K562 (cell line): Measurements from ENCODE around the gene ZNF69. TPM values are rescaled to one million over a fixed set of nuclear protein-coding genes. Genes with fewer than 3 reads are reported as not detected.

Experiments
- ATAC-seq: fragments of 200-7000 bp; cut with Tn5 transposase; 3 replicates; pipeline ENCODE4 v1.9.1; 2020; ENCODE audit warnings: moderate library complexity
- BruUV-seq: library from RNA; stranded (reverse); fragments of 400-500 nt; replicated peaks from 2 replicates; lab custom pipeline; 2021; lab: Mats Ljungman, UMichigan
- CTCF ChIA-PET: fragments of 300-600 bp; formaldehyde crosslinking; extraction: SDS; loops from one replicate; lab custom pipeline; 2021; ENCODE audit warnings: low intra/inter-chr PET ratio; lab: Yijun Ruan, JAX
- POLR2A ChIA-PET: fragments of 300-600, 350-650 bp; sonication (Branson Sonifier 250); formaldehyde crosslinking; extraction: SDS; loops from one replicate; lab custom pipeline; 2021; ENCODE audit warnings: antibody characterized with exemption, inconsistent platforms; lab: Yijun Ruan, JAX
- DNase-seq, 4 experiments: peaks; one replicate each; pipeline versions ENCODE4 v3.0.0 to v3.0.0-alpha.2; 2011 to 2018; ENCODE audit warnings: low spot score in 3 of 4, mixed read lengths in 3 of 4; ENCODE audit errors: extremely low read depth in 1 of 4
- FAIRE-seq: peaks from 2 replicates; lab custom pipeline; 2011; peaks lifted over from hg19 to GRCh38; lab: Jason Lieb, UNC
- H2AFZ ChIP-seq: 2 replicates; pipeline ENCODE4 v1.6.0; 2011; ENCODE audit warnings: low read depth, low read length, control low read depth, inconsistent platforms
- H3K27ac ChIP-seq: fragments of 200-600 bp; 3 replicates; pipeline ENCODE4 v1.8.0; 2011; ENCODE audit warnings: low read depth, mild to moderate bottlenecking, control low read depth, inconsistent platforms, low read length, moderate library complexity, mixed read lengths; ENCODE audit errors: extremely low read depth
- H3K27me3 ChIP-seq, 2 experiments: fragments of 300-600 bp in 1 of 2; 2 replicates in 1 of 2; 3 replicates in 1 of 2; pipeline versions ENCODE4 v1.6.0 to v1.8.0; 2011; ENCODE audit warnings: inconsistent platforms in 2 of 2, low read length in 2 of 2, mild to moderate bottlenecking in 1 of 2, mixed read lengths in 1 of 2, moderate library complexity in 1 of 2; ENCODE audit not compliant: control insufficient read depth in 2 of 2, insufficient read depth in 2 of 2
- H3K36me3 ChIP-seq: fragments of 300-600 bp; 3 replicates; pipeline ENCODE4 v1.8.0; 2011; ENCODE audit warnings: mild to moderate bottlenecking, low read length, inconsistent platforms; ENCODE audit not compliant: control insufficient read depth, insufficient read depth
- H3K4me1 ChIP-seq, 2 experiments: fragments of 200-600 bp in 1 of 2; replicated peaks in 1 of 2; 2 replicates in 1 of 2; 3 replicates in 1 of 2; pipeline versions ENCODE4 v1.5.1 to v1.8.0; 2011; ENCODE audit warnings: inconsistent platforms in 2 of 2, low read length in 2 of 2, mild to moderate bottlenecking in 1 of 2, mixed read lengths in 1 of 2, moderate library complexity in 1 of 2; ENCODE audit not compliant: control insufficient read depth in 2 of 2, insufficient read depth in 2 of 2
- H3K4me2 ChIP-seq: 2 replicates; pipeline ENCODE4 v1.6.1; 2011; ENCODE audit warnings: low read length, control low read depth, inconsistent platforms, mixed read lengths; ENCODE audit not compliant: insufficient read depth
- H3K4me3 ChIP-seq: fragments of 200-600 bp; sonication (generic), shearing (Covaris generic); 2 replicates; pipeline ENCODE4 v1.5.1; 2016; ENCODE audit warnings: control low read depth, inconsistent platforms
- H3K79me2 ChIP-seq: fragments of 200-600 bp; 3 replicates; pipeline ENCODE4 v1.8.0; 2011; ENCODE audit warnings: low read length, inconsistent platforms; ENCODE audit not compliant: control insufficient read depth, insufficient read depth
- H3K9ac ChIP-seq, 2 experiments: 2 replicates each; pipeline versions ENCODE4 v1.6.0 to v1.6.1; 2011; ENCODE audit warnings: low read depth in 2 of 2, low read length in 2 of 2, control low read depth in 1 of 2, inconsistent platforms in 1 of 2, mild to moderate bottlenecking in 1 of 2, mixed read lengths in 1 of 2; ENCODE audit not compliant: insufficient read depth in 1 of 2
- H3K9me1 ChIP-seq: one replicate; pipeline ENCODE4 v1.6.0; 2011; ENCODE audit warnings: inconsistent platforms, mild to moderate bottlenecking, low read length, moderate library complexity; ENCODE audit not compliant: control insufficient read depth, insufficient read depth
- H3K9me3 ChIP-seq: replicated peaks from 2 replicates; pipeline ENCODE4 v1.5.1; 2011; ENCODE audit warnings: low read depth, low read length, inconsistent platforms; ENCODE audit not compliant: control insufficient read depth, insufficient read depth
- H4K20me1 ChIP-seq: replicated peaks from 2 replicates; pipeline ENCODE4 v1.6.1; 2011; ENCODE audit warnings: low read length, inconsistent platforms, mixed read lengths; ENCODE audit not compliant: control insufficient read depth, insufficient read depth
- AFF1 ChIP-seq, 2 experiments: fragments of 450-650 bp; IDR thresholded peaks; 2 replicates each; pipeline ENCODE4 v1.6.1; 2018; ENCODE audit warnings: mild to moderate bottlenecking in 2 of 2, low read depth in 1 of 2; ENCODE audit not compliant: partially characterized antibody in 2 of 2
- BCL6 ChIP-seq: fragments of 250-450 bp; sonication (Bioruptor Pico); IDR thresholded peaks from 2 replicates; pipeline ENCODE4 v1.4.0; 2020
- CBX5 ChIP-seq: IDR thresholded peaks from 2 replicates; pipeline ENCODE4 v1.6.1; 2014; ENCODE audit warnings: low read depth, borderline replicate concordance
- DMBX1 ChIP-seq: fragments of 250-450 bp; sonication (Bioruptor Pico); IDR thresholded peaks from 2 replicates; pipeline ENCODE4 v1.8.0; 2022; ENCODE audit warnings: inconsistent platforms, mild to moderate bottlenecking, moderate library complexity, borderline replicate concordance
- ETS1 ChIP-seq: conservative IDR thresholded peaks from 2 replicates; pipeline ENCODE4 v1.6.1; 2011; ENCODE audit warnings: low read depth, mild to moderate bottlenecking, low read length; ENCODE audit not compliant: control insufficient read depth
- JUND ChIP-seq, 2 experiments: IDR thresholded peaks; 2 replicates in 1 of 2; 3 replicates in 1 of 2; pipeline ENCODE4 v1.6.1; 2011; ENCODE audit warnings: borderline replicate concordance in 2 of 2, low read depth in 2 of 2, low read length in 2 of 2, improper control_type of control experiment in 1 of 2, missing biosample characterization in 1 of 2, missing genetic modification characterization in 1 of 2, missing genetic modification reagents in 1 of 2
- KAT8 ChIP-seq: fragments of 450-650 bp; IDR thresholded peaks from 2 replicates; pipeline ENCODE4 v1.6.1; 2016; ENCODE audit warnings: low read depth, mild to moderate bottlenecking
- NFE2L1 ChIP-seq: fragments of 450-650 bp; IDR thresholded peaks from 2 replicates; pipeline ENCODE4 v1.6.1; 2016; ENCODE audit warnings: missing genetic modification characterization, low read depth, mild to moderate bottlenecking, missing compliant biosample characterization, moderate library complexity, borderline replicate concordance
- SIN3A ChIP-seq, 2 experiments: fragments of 150-350 bp in 1 of 2; IDR thresholded peaks; 2 replicates each; pipeline ENCODE4 v1.6.1; 2011 to 2016; ENCODE audit warnings: borderline replicate concordance in 2 of 2, low read depth in 2 of 2, low read length in 2 of 2, mild to moderate bottlenecking in 2 of 2, moderate library complexity in 2 of 2; ENCODE audit not compliant: control insufficient read depth in 1 of 2
- TRIM24 ChIP-seq, 2 experiments: fragments of 450-650 bp; IDR thresholded peaks; 2 replicates each; pipeline ENCODE4 v1.6.1; 2016
- XRCC3 ChIP-seq: fragments of 450-650 bp; IDR thresholded peaks from 2 replicates; pipeline ENCODE4 v1.6.1; 2017; ENCODE audit warnings: mild to moderate bottlenecking, moderate library complexity
- ZEB2 ChIP-seq: fragments of 450-650 bp; IDR thresholded peaks from 2 replicates; pipeline ENCODE4 v1.6.1; 2016
- ZNF174 ChIP-seq: fragments of 250-450 bp; sonication (Bioruptor Pico); IDR thresholded peaks from 2 replicates; pipeline ENCODE4 v1.4.0; 2020; ENCODE audit warnings: mild to moderate bottlenecking
- ZNF197 ChIP-seq: fragments of 200-800 bp; sonication (Bioruptor generic); IDR thresholded peaks from 2 replicates; pipeline ENCODE4 v1.6.1; 2016; ENCODE audit warnings: low read depth, missing genetic modification characterization, missing compliant biosample characterization
- ZNF224 ChIP-seq: sonication (generic); formaldehyde crosslinking; IDR thresholded peaks from 2 replicates; pipeline ENCODE4 v1.8.0; 2022; ENCODE audit warnings: mild to moderate bottlenecking, missing genetic modification reagents
- ZNF274 ChIP-seq: IDR thresholded peaks from 2 replicates; pipeline ENCODE4 v1.6.1; 2011; ENCODE audit warnings: low read depth, mild to moderate bottlenecking, low read length, moderate library complexity, borderline replicate concordance
- in situ Hi-C: fragments of 300-500 bp; cut with MboI; formaldehyde crosslinking; loops from 4 replicates; pipeline ENCODE4 v1.15.0; 2018; ENCODE audit warnings: inconsistent platforms, mixed read lengths
- intact Hi-C: fragments of 100-400 bp; cut with micrococcal nuclease; formaldehyde crosslinking; loops from 2 replicates; pipeline ENCODE4 v1.14.2; 2022
- polyA plus RNA-seq, 8 experiments: library from polyadenylated mRNA; depleted of rRNA in 4 of 8; stranded (reverse) in 5 of 8; unstranded in 3 of 8; fragments of >200 nt; fragmentation: Nextera tagmentation in 2 of 8; fragmentation: Illumina TruSeq in 1 of 8; extraction: Ambion mirVana in 2 of 8; extraction: Trizol in 1 of 8; gene quantifications; 2 replicates each; pipeline versions ENCODE4 v1.2.1 to v1.2.3, GENCODE V29; 2011 to 2014; ENCODE audit warnings: inconsistent platforms in 1 of 8, missing spikeins in 1 of 8
- total RNA-seq, 7 experiments: library from RNA; depleted of rRNA in 6 of 7; stranded (reverse); fragments of >200 nt in 6 of 7; fragmentation: Illumina TruSeq in 2 of 7; extraction: Trizol in 2 of 7; gene quantifications; 2 replicates each; pipeline versions ENCODE4 v1.2.1 to v1.2.3, GENCODE V29; 2011 to 2021; ENCODE audit warnings: low replicate concordance in 1 of 7
- TF ChIP-seq, protein P1 (sequence below), 2 experiments: IDR thresholded peaks; 2 replicates each; pipeline ENCODE4 v1.6.1; 2011; ENCODE audit warnings: borderline replicate concordance in 1 of 2, control low read depth in 1 of 2, low read depth in 1 of 2, low read length in 1 of 2, mild to moderate bottlenecking in 1 of 2, mixed read lengths in 1 of 2, moderate library complexity in 1 of 2; ENCODE audit not compliant: insufficient read depth in 1 of 2, insufficient read length in 1 of 2, poor library complexity in 1 of 2, severe bottlenecking in 1 of 2; ENCODE audit errors: extremely low read depth in 1 of 2

Gene ZNF69
- total and polyA plus RNA-seq, 9 of the 15 experiments (the other 6 are each of a cell fraction or from before 2014, with no cell fraction given) = 2.3 to 5.4 (median 3.6) TPM

- no peaks in the 10 kb centered on the region for H3K4me1 ChIP-seq
- H3K4me2 ChIP-seq = no peak overlapping the region
- in situ Hi-C loops (no loop called here), intact Hi-C loops (no loop called here)
- no peak overlapping the region for H3K27ac ChIP-seq
- H3K9me1 ChIP-seq = no peaks in the 10 kb centered on the region
- FAIRE-seq (no peak), DNase-seq (peak in 1 of 4 experiments; percentile 28), ATAC-seq (no peak)
- no peaks in the 10 kb centered on the region for H4K20me1 ChIP-seq
- no TSS peak for BruUV-seq
- H3K36me3 ChIP-seq = peaks cover 42% of the 10 kb centered on the region
- no peak overlapping the region for H3K9ac ChIP-seq
- H2AFZ ChIP-seq = no peak overlapping the region
- H3K27me3 ChIP-seq = no peaks in the 10 kb centered on the region
- no peak overlapping the region for H3K4me3 ChIP-seq
- peaks cover 49% of the 10 kb centered on the region for H3K9me3 ChIP-seq
- POLR2A ChIA-PET = no interaction called here
- peaks cover 46% of the 10 kb centered on the region for H3K79me2 ChIP-seq
- CTCF ChIA-PET = no interaction called here
- no peak for TF ChIP-seq ETS1
- no peak for TF ChIP-seq BCL6 (CRISPR knock-in tag)
- peak; percentile 91 for TF ChIP-seq CBX5
- TF ChIP-seq TRIM24 (IDR thresholded peaks at IDR 0.05) = peak in 1 of 2 experiments; percentile 70; a peak in 2 of 4 replicates
- TF ChIP-seq SIN3A (IDR thresholded peaks at IDR 0.05; ENCODE audit: borderline replicate concordance in 2 of 2, control insufficient read depth in 1 of 2, low read depth in 2 of 2, low read length in 2 of 2) = no peak
- peak; percentile 48; the same call in 1 of the 2 replicates for TF ChIP-seq ZEB2
- no peak for TF ChIP-seq JUND (IDR thresholded peaks at IDR 0.05; ENCODE audit: borderline replicate concordance, low read depth, low read length)
- no peak for TF ChIP-seq JUND (tag; IDR thresholded peaks at IDR 0.05; ENCODE audit: borderline replicate concordance, low read depth, low read length)
- TF ChIP-seq KAT8 = no peak
- peak; percentile 64; the same call in 1 of the 2 replicates for TF ChIP-seq XRCC3
- no peak for TF ChIP-seq DMBX1
- peak in 1 of 2 experiments; percentile 35 for TF ChIP-seq AFF1 (IDR thresholded peaks at IDR 0.05; ENCODE audit: low read depth in 1 of 2, partially characterized antibody in 2 of 2)
- TF ChIP-seq, protein P1, sequence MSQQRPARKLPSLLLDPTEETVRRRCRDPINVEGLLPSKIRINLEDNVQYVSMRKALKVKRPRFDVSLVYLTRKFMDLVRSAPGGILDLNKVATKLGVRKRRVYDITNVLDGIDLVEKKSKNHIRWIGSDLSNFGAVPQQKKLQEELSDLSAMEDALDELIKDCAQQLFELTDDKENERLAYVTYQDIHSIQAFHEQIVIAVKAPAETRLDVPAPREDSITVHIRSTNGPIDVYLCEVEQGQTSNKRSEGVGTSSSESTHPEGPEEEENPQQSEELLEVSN (IDR thresholded peaks at IDR 0.05; ENCODE audit: borderline replicate concordance in 1 of 2, extremely low read depth in 1 of 2, insufficient read depth in 1 of 2, insufficient read length in 1 of 2, low read depth in 1 of 2, low read length in 1 of 2, poor library complexity in 1 of 2, severe bottlenecking in 1 of 2) = no peak
- TF ChIP-seq ZNF197 (CRISPR knock-in tag) = no peak
- no peak for TF ChIP-seq ZNF224 (CRISPR knock-in tag)
- TF ChIP-seq NFE2L1 (tag) = no peak
- TF ChIP-seq ZNF274 = peak; percentile 81
- TF ChIP-seq ZNF174 = no peak
Measured at GRCh38 chr19:11942843-11943108, 55.2 kb downstream of the ZNF69 start.
